ENCODE data around the gene GABRB2. TPM values are rescaled to one million over a fixed set of nuclear protein-coding genes. Genes with fewer than 3 reads are reported as not detected.

GABRB2 gene
- total and polyA plus RNA-seq, 2 experiments from 2014 or later: 0.11 to 0.94 TPM

DNA sequence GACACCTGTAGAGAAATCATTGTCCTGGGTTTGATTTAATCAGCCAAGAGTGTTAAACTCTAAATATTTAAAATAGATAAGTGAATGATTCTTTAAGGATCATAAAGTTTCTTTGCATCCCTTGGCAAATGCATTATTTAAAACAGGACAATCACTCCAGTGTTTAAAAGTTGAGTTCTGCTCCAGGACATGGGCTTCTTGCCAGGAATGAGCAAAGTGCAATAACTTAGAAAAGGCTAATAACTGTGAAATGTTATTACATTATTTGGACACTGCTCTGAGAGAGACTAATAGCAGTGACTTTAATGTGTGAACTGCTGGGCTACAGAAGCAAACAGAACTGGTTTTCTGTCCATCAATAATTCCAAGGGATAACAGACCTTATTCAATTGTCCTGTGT is 283.3 kb downstream of the GABRB2 start:
- no peaks in the 10 kb centered on the region for H3K79me2 ChIP-seq (replicated peaks; ENCODE audit: insufficient read depth)
- ATAC-seq (no peak), DNase-seq (ENCODE audit: low spot score) (no peak)
- no peak overlapping the region for H3K4me3 ChIP-seq
- no peaks in the 10 kb centered on the region for H3K27me3 Mint-ChIP-seq (ENCODE audit: insufficient read depth, low read depth, poor library complexity)
- no peak overlapping the region for H3K4me3 Mint-ChIP-seq
- H3K4me1 Mint-ChIP-seq: peaks cover 3% of the 10 kb centered on the region; the same call in 2 of the 3 replicates
- no peaks in the 10 kb centered on the region for H3F3A ChIP-seq (replicated peaks; ENCODE audit: low read depth)
- no peak for TF ChIP-seq NANOG (IDR thresholded peaks at IDR 0.05; ENCODE audit: borderline replicate concordance)
- TF ChIP-seq, protein P1, sequence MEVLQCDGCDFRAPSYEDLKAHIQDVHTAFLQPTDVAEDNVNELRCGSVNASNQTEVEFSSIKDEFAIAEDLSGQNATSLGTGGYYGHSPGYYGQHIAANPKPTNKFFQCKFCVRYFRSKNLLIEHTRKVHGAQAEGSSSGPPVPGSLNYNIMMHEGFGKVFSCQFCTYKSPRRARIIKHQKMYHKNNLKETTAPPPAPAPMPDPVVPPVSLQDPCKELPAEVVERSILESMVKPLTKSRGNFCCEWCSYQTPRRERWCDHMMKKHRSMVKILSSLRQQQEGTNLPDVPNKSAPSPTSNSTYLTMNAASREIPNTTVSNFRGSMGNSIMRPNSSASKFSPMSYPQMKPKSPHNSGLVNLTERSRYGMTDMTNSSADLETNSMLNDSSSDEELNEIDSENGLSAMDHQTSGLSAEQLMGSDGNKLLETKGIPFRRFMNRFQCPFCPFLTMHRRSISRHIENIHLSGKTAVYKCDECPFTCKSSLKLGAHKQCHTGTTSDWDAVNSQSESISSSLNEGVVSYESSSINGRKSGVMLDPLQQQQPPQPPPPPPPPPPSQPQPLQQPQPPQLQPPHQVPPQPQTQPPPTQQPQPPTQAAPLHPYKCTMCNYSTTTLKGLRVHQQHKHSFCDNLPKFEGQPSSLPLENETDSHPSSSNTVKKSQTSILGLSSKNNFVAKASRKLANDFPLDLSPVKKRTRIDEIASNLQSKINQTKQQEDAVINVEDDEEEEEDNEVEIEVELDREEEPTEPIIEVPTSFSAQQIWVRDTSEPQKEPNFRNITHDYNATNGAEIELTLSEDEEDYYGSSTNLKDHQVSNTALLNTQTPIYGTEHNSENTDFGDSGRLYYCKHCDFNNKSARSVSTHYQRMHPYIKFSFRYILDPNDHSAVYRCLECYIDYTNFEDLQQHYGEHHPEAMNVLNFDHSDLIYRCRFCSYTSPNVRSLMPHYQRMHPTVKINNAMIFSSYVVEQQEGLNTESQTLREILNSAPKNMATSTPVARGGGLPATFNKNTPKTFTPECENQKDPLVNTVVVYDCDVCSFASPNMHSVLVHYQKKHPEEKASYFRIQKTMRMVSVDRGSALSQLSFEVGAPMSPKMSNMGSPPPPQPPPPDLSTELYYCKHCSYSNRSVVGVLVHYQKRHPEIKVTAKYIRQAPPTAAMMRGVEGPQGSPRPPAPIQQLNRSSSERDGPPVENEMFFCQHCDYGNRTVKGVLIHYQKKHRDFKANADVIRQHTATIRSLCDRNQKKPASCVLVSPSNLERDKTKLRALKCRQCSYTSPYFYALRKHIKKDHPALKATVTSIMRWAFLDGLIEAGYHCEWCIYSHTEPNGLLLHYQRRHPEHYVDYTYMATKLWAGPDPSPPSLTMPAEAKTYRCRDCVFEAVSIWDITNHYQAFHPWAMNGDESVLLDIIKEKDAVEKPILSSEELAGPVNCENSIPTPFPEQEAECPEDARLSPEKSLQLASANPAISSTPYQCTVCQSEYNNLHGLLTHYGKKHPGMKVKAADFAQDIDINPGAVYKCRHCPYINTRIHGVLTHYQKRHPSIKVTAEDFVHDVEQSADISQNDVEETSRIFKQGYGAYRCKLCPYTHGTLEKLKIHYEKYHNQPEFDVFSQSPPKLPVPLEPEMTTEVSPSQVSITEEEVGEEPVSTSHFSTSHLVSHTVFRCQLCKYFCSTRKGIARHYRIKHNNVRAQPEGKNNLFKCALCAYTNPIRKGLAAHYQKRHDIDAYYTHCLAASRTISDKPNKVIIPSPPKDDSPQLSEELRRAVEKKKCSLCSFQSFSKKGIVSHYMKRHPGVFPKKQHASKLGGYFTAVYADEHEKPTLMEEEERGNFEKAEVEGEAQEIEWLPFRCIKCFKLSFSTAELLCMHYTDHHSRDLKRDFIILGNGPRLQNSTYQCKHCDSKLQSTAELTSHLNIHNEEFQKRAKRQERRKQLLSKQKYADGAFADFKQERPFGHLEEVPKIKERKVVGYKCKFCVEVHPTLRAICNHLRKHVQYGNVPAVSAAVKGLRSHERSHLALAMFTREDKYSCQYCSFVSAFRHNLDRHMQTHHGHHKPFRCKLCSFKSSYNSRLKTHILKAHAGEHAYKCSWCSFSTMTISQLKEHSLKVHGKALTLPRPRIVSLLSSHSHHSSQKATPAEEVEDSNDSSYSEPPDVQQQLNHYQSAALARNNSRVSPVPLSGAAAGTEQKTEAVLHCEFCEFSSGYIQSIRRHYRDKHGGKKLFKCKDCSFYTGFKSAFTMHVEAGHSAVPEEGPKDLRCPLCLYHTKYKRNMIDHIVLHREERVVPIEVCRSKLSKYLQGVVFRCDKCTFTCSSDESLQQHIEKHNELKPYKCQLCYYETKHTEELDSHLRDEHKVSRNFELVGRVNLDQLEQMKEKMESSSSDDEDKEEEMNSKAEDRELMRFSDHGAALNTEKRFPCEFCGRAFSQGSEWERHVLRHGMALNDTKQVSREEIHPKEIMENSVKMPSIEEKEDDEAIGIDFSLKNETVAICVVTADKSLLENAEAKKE (CRISPR knock-in tag; IDR thresholded peaks at IDR 0.05): no peak
- TF ChIP-seq, protein P2, sequence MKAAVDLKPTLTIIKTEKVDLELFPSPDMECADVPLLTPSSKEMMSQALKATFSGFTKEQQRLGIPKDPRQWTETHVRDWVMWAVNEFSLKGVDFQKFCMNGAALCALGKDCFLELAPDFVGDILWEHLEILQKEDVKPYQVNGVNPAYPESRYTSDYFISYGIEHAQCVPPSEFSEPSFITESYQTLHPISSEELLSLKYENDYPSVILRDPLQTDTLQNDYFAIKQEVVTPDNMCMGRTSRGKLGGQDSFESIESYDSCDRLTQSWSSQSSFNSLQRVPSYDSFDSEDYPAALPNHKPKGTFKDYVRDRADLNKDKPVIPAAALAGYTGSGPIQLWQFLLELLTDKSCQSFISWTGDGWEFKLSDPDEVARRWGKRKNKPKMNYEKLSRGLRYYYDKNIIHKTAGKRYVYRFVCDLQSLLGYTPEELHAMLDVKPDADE (IDR thresholded peaks at IDR 0.05): no peak
- TF ChIP-seq, protein P3, sequence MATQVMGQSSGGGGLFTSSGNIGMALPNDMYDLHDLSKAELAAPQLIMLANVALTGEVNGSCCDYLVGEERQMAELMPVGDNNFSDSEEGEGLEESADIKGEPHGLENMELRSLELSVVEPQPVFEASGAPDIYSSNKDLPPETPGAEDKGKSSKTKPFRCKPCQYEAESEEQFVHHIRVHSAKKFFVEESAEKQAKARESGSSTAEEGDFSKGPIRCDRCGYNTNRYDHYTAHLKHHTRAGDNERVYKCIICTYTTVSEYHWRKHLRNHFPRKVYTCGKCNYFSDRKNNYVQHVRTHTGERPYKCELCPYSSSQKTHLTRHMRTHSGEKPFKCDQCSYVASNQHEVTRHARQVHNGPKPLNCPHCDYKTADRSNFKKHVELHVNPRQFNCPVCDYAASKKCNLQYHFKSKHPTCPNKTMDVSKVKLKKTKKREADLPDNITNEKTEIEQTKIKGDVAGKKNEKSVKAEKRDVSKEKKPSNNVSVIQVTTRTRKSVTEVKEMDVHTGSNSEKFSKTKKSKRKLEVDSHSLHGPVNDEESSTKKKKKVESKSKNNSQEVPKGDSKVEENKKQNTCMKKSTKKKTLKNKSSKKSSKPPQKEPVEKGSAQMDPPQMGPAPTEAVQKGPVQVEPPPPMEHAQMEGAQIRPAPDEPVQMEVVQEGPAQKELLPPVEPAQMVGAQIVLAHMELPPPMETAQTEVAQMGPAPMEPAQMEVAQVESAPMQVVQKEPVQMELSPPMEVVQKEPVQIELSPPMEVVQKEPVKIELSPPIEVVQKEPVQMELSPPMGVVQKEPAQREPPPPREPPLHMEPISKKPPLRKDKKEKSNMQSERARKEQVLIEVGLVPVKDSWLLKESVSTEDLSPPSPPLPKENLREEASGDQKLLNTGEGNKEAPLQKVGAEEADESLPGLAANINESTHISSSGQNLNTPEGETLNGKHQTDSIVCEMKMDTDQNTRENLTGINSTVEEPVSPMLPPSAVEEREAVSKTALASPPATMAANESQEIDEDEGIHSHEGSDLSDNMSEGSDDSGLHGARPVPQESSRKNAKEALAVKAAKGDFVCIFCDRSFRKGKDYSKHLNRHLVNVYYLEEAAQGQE (IDR thresholded peaks at IDR 0.05; ENCODE audit: unreplicated experiment): no peak
- no peak for TF ChIP-seq POLR2AphosphoS5 (IDR thresholded peaks at IDR 0.05; ENCODE audit: low read depth)
- TF ChIP-seq ZNF331 (CRISPR knock-in tag; IDR thresholded peaks at IDR 0.05; ENCODE audit: low read depth): no peak
- no peak for TF ChIP-seq JUNB (IDR thresholded peaks at IDR 0.05; ENCODE audit: unreplicated experiment)
- H3K36me3 ChIP-seq (ENCODE audit: insufficient read depth): no peaks in the 10 kb centered on the region
- H3K9me2 ChIP-seq (ENCODE audit: insufficient read depth): no peaks in the 10 kb centered on the region; the same call in 1 of the 2 replicates
- H2AFZ ChIP-seq: no peak overlapping the region
- H3K4me2 ChIP-seq: no peak overlapping the region
- 0 out of 2 replicates have a peak, but pooled peaks cover 3% of the 10 kb centered on the region for H3K4me1 ChIP-seq (ENCODE audit: insufficient read depth)
- H3K36me3 Mint-ChIP-seq (ENCODE audit: low read depth): no peaks in the 10 kb centered on the region; the same call in 2 of the 3 replicates
- no peaks in the 10 kb centered on the region for H3K9me3 Mint-ChIP-seq
- H3K27me3 ChIP-seq (ENCODE audit: insufficient read depth): no peaks in the 10 kb centered on the region
- H4K20me1 ChIP-seq (replicated peaks; ENCODE audit: insufficient read depth): no peaks in the 10 kb centered on the region
- H3K27ac Mint-ChIP-seq: no peak overlapping the region
- H3K27ac ChIP-seq (ENCODE audit: low read depth): no peak overlapping the region

All from GM23338 (cell line).